GM12878 (cell line): ENCODE results near the gene SMIM28. TPM values are rescaled to one million over a fixed set of nuclear protein-coding genes. Genes with fewer than 3 reads are reported as not detected.

Experiments
- ETV6 ChIP-seq, 2 experiments: fragments of 450-650 bp in 1 of 2; IDR thresholded peaks in 1 of 2; conservative IDR thresholded peaks in 1 of 2; 2 replicates each; pipeline ENCODE4 v1.6.1; 2014; ENCODE audit warnings: antibody characterized with exemption in 1 of 2, borderline replicate concordance in 1 of 2, low read depth in 1 of 2, mild to moderate bottlenecking in 1 of 2, moderate library complexity in 1 of 2
- HDAC2 ChIP-seq: fragments of 200-600 bp; sonication (generic); IDR thresholded peaks from 2 replicates; pipeline ENCODE4 v1.6.1; 2017
- HDAC6 ChIP-seq: fragments of 200-600 bp; sonication (generic); IDR thresholded peaks from one replicate; pipeline ENCODE4 v1.8.0; 2017; ENCODE audit warnings: antibody characterized with exemption; ENCODE audit not compliant: unreplicated experiment
- KLF5 ChIP-seq: fragments of 450-650 bp; IDR thresholded peaks from 2 replicates; pipeline ENCODE4 v1.6.1; 2014; ENCODE audit warnings: mild to moderate bottlenecking; ENCODE audit not compliant: partially characterized antibody
- MYC ChIP-seq: IDR thresholded peaks from 2 replicates; pipeline ENCODE4 v1.6.1; 2011; ENCODE audit warnings: mild to moderate bottlenecking, low read length, moderate library complexity, inconsistent platforms; ENCODE audit not compliant: insufficient read depth, insufficient replicate concordance, insufficient read length, severe bottlenecking
- RAD21 ChIP-seq: IDR thresholded peaks from 2 replicates; pipeline ENCODE4 v1.6.1; 2011; ENCODE audit warnings: mild to moderate bottlenecking, low read depth, low read length, moderate library complexity; ENCODE audit not compliant: insufficient read depth
- RELA ChIP-seq: fragments of 450-650 bp; IDR thresholded peaks from 2 replicates; pipeline ENCODE4 v1.8.0; 2014; ENCODE audit warnings: borderline replicate concordance; ENCODE audit not compliant: partially characterized antibody
- SP1 ChIP-seq: IDR thresholded peaks from one replicate; pipeline ENCODE4 v1.6.1; 2011; ENCODE audit warnings: low read depth, low read length
- SREBF1 ChIP-seq: IDR thresholded peaks from 2 replicates; pipeline ENCODE4 v1.6.1; 2012; ENCODE audit warnings: mild to moderate bottlenecking, low read length
- polyA plus RNA-seq, 11 experiments: library from polyadenylated mRNA; depleted of rRNA in 4 of 11; unstranded in 6 of 11; stranded (reverse) in 5 of 11; fragments of >200 nt; fragmentation: Nextera tagmentation in 4 of 11; fragmentation: Illumina TruSeq in 1 of 11; extraction: Ambion mirVana in 4 of 11; extraction: Trizol in 1 of 11; gene quantifications; 1 replicate in 1 of 11; 2 replicates in 10 of 11; pipeline versions ENCODE4 v1.2.1 to v1.2.3, GENCODE V29; 2011 to 2016; ENCODE audit warnings: inconsistent platforms in 2 of 11, missing spikeins in 2 of 11, low read depth in 1 of 11
- total RNA-seq, 4 experiments: library from RNA; depleted of rRNA in 3 of 4; stranded (reverse); fragments of >200 nt in 3 of 4; fragmentation: Illumina TruSeq in 1 of 4; extraction: Trizol in 1 of 4; gene quantifications; 2 replicates each; pipeline versions ENCODE4 v1.2.1 to v1.2.3, GENCODE V29; 2013 to 2021
- TF ChIP-seq, protein P1 (sequence below): fragments of 450-650 bp; IDR thresholded peaks from 2 replicates; pipeline ENCODE4 v1.6.1; 2017; ENCODE audit warnings: mild to moderate bottlenecking, moderate library complexity
- TF ChIP-seq, protein P2 (sequence below): IDR thresholded peaks from 2 replicates; pipeline ENCODE4 v1.6.1; 2012; ENCODE audit warnings: mild to moderate bottlenecking, low read depth, low read length

Gene SMIM28
- total and polyA plus RNA-seq, 10 of the 15 experiments (the other 5 are each of a cell fraction or from before 2014, with no cell fraction given): not detected

DNA sequence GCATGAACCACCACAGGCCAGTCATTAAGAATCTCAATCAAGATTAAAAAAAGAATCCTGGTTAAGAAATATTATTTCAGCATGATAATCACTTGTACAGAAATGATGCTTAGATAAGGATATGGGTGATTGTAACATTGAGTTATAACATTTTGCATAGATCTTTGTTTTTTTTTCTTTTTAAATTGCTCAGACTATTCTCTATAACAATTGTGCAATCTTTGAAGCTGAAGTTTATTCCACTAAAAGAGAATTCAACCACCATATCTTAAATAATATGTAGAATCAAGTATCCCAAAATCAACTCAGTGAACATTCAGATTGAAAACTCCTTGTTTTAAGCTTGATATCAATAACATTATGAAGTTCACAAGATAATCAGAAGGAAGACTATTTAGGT lies 663 bp upstream of the SMIM28 start (continued):
- TF ChIP-seq, protein P1, sequence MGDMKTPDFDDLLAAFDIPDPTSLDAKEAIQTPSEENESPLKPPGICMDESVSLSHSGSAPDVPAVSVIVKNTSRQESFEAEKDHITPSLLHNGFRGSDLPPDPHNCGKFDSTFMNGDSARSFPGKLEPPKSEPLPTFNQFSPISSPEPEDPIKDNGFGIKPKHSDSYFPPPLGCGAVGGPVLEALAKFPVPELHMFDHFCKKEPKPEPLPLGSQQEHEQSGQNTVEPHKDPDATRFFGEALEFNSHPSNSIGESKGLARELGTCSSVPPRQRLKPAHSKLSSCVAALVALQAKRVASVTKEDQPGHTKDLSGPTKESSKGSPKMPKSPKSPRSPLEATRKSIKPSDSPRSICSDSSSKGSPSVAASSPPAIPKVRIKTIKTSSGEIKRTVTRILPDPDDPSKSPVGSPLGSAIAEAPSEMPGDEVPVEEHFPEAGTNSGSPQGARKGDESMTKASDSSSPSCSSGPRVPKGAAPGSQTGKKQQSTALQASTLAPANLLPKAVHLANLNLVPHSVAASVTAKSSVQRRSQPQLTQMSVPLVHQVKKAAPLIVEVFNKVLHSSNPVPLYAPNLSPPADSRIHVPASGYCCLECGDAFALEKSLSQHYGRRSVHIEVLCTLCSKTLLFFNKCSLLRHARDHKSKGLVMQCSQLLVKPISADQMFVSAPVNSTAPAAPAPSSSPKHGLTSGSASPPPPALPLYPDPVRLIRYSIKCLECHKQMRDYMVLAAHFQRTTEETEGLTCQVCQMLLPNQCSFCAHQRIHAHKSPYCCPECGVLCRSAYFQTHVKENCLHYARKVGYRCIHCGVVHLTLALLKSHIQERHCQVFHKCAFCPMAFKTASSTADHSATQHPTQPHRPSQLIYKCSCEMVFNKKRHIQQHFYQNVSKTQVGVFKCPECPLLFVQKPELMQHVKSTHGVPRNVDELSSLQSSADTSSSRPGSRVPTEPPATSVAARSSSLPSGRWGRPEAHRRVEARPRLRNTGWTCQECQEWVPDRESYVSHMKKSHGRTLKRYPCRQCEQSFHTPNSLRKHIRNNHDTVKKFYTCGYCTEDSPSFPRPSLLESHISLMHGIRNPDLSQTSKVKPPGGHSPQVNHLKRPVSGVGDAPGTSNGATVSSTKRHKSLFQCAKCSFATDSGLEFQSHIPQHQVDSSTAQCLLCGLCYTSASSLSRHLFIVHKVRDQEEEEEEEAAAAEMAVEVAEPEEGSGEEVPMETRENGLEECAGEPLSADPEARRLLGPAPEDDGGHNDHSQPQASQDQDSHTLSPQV: no peak
- no peak for TF ChIP-seq SREBF1
- TF ChIP-seq MYC: no peak
- TF ChIP-seq, protein P2, sequence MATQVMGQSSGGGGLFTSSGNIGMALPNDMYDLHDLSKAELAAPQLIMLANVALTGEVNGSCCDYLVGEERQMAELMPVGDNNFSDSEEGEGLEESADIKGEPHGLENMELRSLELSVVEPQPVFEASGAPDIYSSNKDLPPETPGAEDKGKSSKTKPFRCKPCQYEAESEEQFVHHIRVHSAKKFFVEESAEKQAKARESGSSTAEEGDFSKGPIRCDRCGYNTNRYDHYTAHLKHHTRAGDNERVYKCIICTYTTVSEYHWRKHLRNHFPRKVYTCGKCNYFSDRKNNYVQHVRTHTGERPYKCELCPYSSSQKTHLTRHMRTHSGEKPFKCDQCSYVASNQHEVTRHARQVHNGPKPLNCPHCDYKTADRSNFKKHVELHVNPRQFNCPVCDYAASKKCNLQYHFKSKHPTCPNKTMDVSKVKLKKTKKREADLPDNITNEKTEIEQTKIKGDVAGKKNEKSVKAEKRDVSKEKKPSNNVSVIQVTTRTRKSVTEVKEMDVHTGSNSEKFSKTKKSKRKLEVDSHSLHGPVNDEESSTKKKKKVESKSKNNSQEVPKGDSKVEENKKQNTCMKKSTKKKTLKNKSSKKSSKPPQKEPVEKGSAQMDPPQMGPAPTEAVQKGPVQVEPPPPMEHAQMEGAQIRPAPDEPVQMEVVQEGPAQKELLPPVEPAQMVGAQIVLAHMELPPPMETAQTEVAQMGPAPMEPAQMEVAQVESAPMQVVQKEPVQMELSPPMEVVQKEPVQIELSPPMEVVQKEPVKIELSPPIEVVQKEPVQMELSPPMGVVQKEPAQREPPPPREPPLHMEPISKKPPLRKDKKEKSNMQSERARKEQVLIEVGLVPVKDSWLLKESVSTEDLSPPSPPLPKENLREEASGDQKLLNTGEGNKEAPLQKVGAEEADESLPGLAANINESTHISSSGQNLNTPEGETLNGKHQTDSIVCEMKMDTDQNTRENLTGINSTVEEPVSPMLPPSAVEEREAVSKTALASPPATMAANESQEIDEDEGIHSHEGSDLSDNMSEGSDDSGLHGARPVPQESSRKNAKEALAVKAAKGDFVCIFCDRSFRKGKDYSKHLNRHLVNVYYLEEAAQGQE: no peak
- TF ChIP-seq SP1: no peak
- TF ChIP-seq ETV6 (conservative IDR thresholded peaks at IDR 0.05 in 1 of 2, IDR thresholded peaks at IDR 0.05 in 1 of 2; ENCODE audit: borderline replicate concordance in 1 of 2, low read depth in 1 of 2): no peak
- no peak for TF ChIP-seq RAD21
- no peak for TF ChIP-seq KLF5
- no peak for TF ChIP-seq RELA
- no peak for TF ChIP-seq HDAC6
- no peak for TF ChIP-seq HDAC2
